Activated CD8-positive, alpha-beta memory T cell treated with anti-CD3 and anti-CD28 coated beads for 24 hours (primary cell): Measurements from ENCODE around the gene PAN3.

Source experiments
- DNase-seq: peaks from one replicate; pipeline ENCODE4 v3.0.0-alpha.2; 2020

Gene PAN3

DNA sequence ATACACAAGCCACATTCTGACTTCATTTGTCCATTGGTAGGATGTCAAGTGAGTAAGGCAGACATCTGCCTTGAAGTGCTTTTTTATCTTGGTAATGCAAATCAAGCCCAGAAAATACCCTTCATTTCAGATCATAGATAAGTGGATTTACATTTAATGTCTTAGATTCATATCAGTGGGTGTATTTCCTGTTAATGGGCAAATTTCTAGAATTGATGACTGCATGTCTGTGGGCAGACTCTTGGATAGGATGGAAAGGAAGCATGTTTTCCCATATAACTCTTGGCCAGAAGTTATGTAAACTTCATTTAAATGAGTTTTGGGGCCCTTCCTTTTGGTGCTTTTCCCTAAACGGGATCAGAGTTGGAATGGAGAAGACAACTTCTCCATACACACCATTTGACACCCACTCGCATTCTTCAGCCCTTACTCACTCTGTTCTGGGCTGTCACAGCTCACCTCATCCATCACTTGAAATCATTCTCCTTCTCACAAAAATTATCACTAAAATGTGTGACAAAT, 202.0 kb downstream of the PAN3 start:
- DNase-seq, result no peak

DNA sequence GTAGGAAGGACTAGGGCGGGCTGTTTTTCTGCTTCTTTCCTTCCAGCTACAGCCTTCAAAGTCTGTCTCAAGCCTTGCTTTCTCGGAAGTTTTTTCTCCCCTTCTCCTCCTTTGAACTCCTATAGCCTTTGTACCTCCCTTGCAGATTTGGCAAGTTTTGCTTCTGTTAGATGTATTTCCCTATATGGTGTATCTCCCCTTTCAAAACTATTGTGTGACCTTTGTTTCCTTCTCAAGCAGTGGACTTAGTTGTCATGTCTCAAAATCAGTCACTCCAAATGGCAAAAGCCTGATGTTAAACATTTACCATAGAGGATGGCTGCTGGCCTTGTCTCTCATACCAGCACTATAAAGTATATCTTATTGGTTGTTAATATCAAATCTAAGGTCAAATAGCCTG, 203.9 kb downstream of the PAN3 start:
- DNase-seq, result no peak

DNA sequence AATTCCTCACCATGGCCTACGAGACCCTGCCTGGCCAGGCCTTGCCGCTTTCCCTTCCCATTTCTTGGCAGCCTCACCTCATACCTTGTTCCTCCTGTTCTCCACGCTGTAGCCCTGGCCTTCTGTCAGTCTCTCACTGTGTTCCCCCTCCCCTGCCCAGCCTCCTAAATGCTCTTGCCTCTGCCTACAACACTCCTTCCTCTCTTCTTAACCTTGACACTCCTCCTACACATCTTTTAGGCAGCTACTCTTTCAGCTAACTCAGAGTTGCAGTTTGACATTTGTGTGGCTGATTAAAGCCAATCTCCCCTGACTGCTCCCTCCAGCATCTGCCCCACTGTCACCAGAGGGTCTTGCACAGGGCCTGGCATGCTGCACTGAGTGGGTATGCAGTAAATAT, 205.8 kb downstream of the PAN3 start:
- DNase-seq, result no peak
